Endothelial cell of hepatic sinusoid (primary cell): ENCODE results near the gene CHST15.

ENCODE experiments used
- in situ Hi-C: cut with HindIII; loops from 2 replicates; pipeline ENCODE4 v1.10.0; 2017; ENCODE audit warnings: low sequenced_read_pairs

CHST15 gene

GRCh38 chr10:124066781-124067714, 26.4 kb downstream of the CHST15 start:
- in situ Hi-C loops: no loop called here

GRCh38 chr10:124066126-124066700, 27.2 kb downstream of the CHST15 start:
- in situ Hi-C loops: no loop called here

GRCh38 chr10:124065382-124066125, 27.8 kb downstream of the CHST15 start:
- in situ Hi-C loops: no loop called here

GRCh38 chr10:124064676-124065075, 28.7 kb downstream of the CHST15 start:
- in situ Hi-C loops: no loop called here

- in situ Hi-C loops: no loop called here
Measured at GRCh38 chr10:124063750-124064603, 29.4 kb downstream of the CHST15 start.

GRCh38 chr10:124062390-124062789, 31.0 kb downstream of the CHST15 start:
- in situ Hi-C loops: no loop called here

- in situ Hi-C loops: no loop called here
Measured at GRCh38 chr10:124061030-124061429, 32.4 kb downstream of the CHST15 start.

- in situ Hi-C loops: no loop called here
Measured at GRCh38 chr10:124060148-124060720, 33.2 kb downstream of the CHST15 start.

GRCh38 chr10:124059551-124059950, 33.8 kb downstream of the CHST15 start:
- in situ Hi-C loops: no loop called here

GRCh38 chr10:124058346-124059003, 34.9 kb downstream of the CHST15 start:
- in situ Hi-C loops: no loop called here

GRCh38 chr10:124057601-124058000, 35.8 kb downstream of the CHST15 start:
- in situ Hi-C loops: no loop called here

- in situ Hi-C loops: no loop called here
Measured at GRCh38 chr10:124056337-124056980, 36.9 kb downstream of the CHST15 start.

- in situ Hi-C loops: no loop called here
Measured at GRCh38 chr10:124053971-124054370, 39.4 kb downstream of the CHST15 start.

- in situ Hi-C loops: no loop called here
Measured at GRCh38 chr10:124052561-124052960, 40.8 kb downstream of the CHST15 start.

GRCh38 chr10:124050021-124051015, 43.1 kb downstream of the CHST15 start:
- in situ Hi-C loops: no loop called here

GRCh38 chr10:124049484-124049883, 43.9 kb downstream of the CHST15 start:
- in situ Hi-C loops: no loop called here

GRCh38 chr10:124048371-124049290, 44.8 kb downstream of the CHST15 start:
- in situ Hi-C loops: no loop called here
